Skin epidermis (tissue), 12 donors: ENCODE data around the gene TBCEL.
"Not testable (repeated sequence)": the region's sequence is repeated elsewhere in the genome, so short reads cannot be mapped to it uniquely, and the experiment has no call there.

Source experiments
- H3K27ac ChIP-seq, 21 experiments: fragments of 200-600 bp; sonication (generic) in 11 of 21; one replicate each; pipeline ENCODE4 v1.5.0; 2020; ENCODE audit warnings: mild to moderate bottlenecking in 3 of 21, inconsistent platforms in 2 of 21, moderate library complexity in 2 of 21
- H3K4me3 ChIP-seq, 7 experiments: fragments of 200-600 bp; sonication (generic) in 2 of 7; one replicate each; pipeline ENCODE4 v1.5.0; 2020; ENCODE audit warnings: inconsistent platforms in 2 of 7, mild to moderate bottlenecking in 2 of 7, moderate library complexity in 1 of 7

The TBCEL gene

GRCh38 chr11:121021718-121022117 lies 2.2 kb upstream of the TBCEL start:
- H3K4me3 ChIP-seq: not testable (repeated sequence)

GRCh38 chr11:121024989-121025388 lies 1.1 kb downstream of the TBCEL start:
- peak overlapping the region in 4 of 21 experiments; percentile 72 to 89 (median 77) for H3K27ac ChIP-seq
- peak overlapping the region in 6 of 7 experiments; percentile 66 to 83 (median 74) for H3K4me3 ChIP-seq

More at GRCh38 chr11:121021718-121022117, 2.2 kb upstream of the TBCEL start:
- not testable (repeated sequence) for H3K27ac ChIP-seq

GRCh38 chr11:121029153-121029552 lies 5.3 kb downstream of the TBCEL start:
- Histone ChIP-seq H3K27ac (no peak overlapping the region), H3K4me3 (no peak overlapping the region)

GRCh38 chr11:121029813-121030445 lies 6.0 kb downstream of the TBCEL start:
- no peak overlapping the region for H3K27ac ChIP-seq
- no peak overlapping the region for H3K4me3 ChIP-seq

GRCh38 chr11:121031167-121031566 lies 7.3 kb downstream of the TBCEL start:
- Histone ChIP-seq H3K27ac (no peak overlapping the region), H3K4me3 (no peak overlapping the region)

- not testable (repeated sequence) for H3K27ac ChIP-seq, H3K4me3 ChIP-seq
These were observed 7.7 kb downstream of the TBCEL start for GRCh38 chr11:121031648-121032047.

GRCh38 chr11:121032546-121032945 lies 8.6 kb downstream of the TBCEL start:
- H3K4me3 ChIP-seq: no peak overlapping the region
- H3K27ac ChIP-seq: no peak overlapping the region

GRCh38 chr11:121033635-121034034 lies 9.7 kb downstream of the TBCEL start:
- H3K27ac ChIP-seq: no peak overlapping the region
- no peak overlapping the region for H3K4me3 ChIP-seq

GRCh38 chr11:121035169-121035755 lies 11.4 kb downstream of the TBCEL start:
- Histone ChIP-seq H3K4me3 (no peak overlapping the region), H3K27ac (peak overlapping the region in 1 of 21 experiments; percentile 8)

GRCh38 chr11:121035780-121036179 lies 11.9 kb downstream of the TBCEL start:
- H3K4me3 ChIP-seq: no peak overlapping the region
- H3K27ac ChIP-seq: peak overlapping the region in 3 of 21 experiments; percentile 6 to 43 (median 37)

GRCh38 chr11:121037016-121037415 lies 13.1 kb downstream of the TBCEL start:
- Histone ChIP-seq H3K4me3 (no peak overlapping the region), H3K27ac (no peak overlapping the region)

- Histone ChIP-seq H3K4me3 (no peak overlapping the region), H3K27ac (no peak overlapping the region)
These were observed 14.9 kb downstream of the TBCEL start for GRCh38 chr11:121038648-121039409.

- H3K4me3 ChIP-seq: no peak overlapping the region
- H3K27ac ChIP-seq: no peak overlapping the region
These were observed 16.2 kb downstream of the TBCEL start for GRCh38 chr11:121039971-121040613.

GRCh38 chr11:121040614-121041002 lies 16.7 kb downstream of the TBCEL start:
- no peak overlapping the region for H3K27ac ChIP-seq
- no peak overlapping the region for H3K4me3 ChIP-seq

GRCh38 chr11:121041072-121041471 lies 17.2 kb downstream of the TBCEL start:
- Histone ChIP-seq H3K4me3 (no peak overlapping the region), H3K27ac (no peak overlapping the region)

- no peak overlapping the region for H3K4me3 ChIP-seq
- H3K27ac ChIP-seq: no peak overlapping the region
These were observed 18.4 kb downstream of the TBCEL start for GRCh38 chr11:121042296-121042695.

GRCh38 chr11:121047926-121048325 lies 24.0 kb downstream of the TBCEL start:
- H3K27ac ChIP-seq: no peak overlapping the region

GRCh38 chr11:121048464-121049233 lies 24.7 kb downstream of the TBCEL start:
- Histone ChIP-seq H3K27ac (no peak overlapping the region), H3K4me3 (no peak overlapping the region)

More at GRCh38 chr11:121047926-121048325, 24.0 kb downstream of the TBCEL start:
- H3K4me3 ChIP-seq: no peak overlapping the region

GRCh38 chr11:121053244-121053643 lies 29.3 kb downstream of the TBCEL start:
- H3K27ac ChIP-seq: no peak overlapping the region
- H3K4me3 ChIP-seq: no peak overlapping the region

- H3K4me3 ChIP-seq: no peak overlapping the region
- no peak overlapping the region for H3K27ac ChIP-seq
These were observed 30.4 kb downstream of the TBCEL start for GRCh38 chr11:121054266-121054665.
